OCI-LY1 (cell line): ENCODE measurements around the gene USP15.

Experiments used
- H2AFZ ChIP-seq: fragments of 200-600 bp; sonication (generic), shearing (Covaris generic); 2 replicates; pipeline ENCODE4 v1.6.0; 2014; ENCODE audit warnings: antibody characterized with exemption, mild to moderate bottlenecking, low read length
- H3F3A ChIP-seq: fragments of 200-600 bp; sonication (generic), shearing (Covaris generic); 2 replicates; pipeline ENCODE4 v1.6.0; 2014; ENCODE audit warnings: mild to moderate bottlenecking, antibody characterized with exemption, low read length, moderate library complexity; ENCODE audit not compliant: insufficient read depth
- H3K27ac ChIP-seq: fragments of 200-600 bp; sonication (generic); 2 replicates; pipeline ENCODE4 v1.5.1; 2014; ENCODE audit warnings: low read length, mixed run types, mild to moderate bottlenecking, low read depth; ENCODE audit not compliant: poor library complexity, severe bottlenecking
- H3K27me3 ChIP-seq: fragments of 200-600 bp; sonication (generic); 2 replicates; pipeline ENCODE4 v1.6.0; 2014; ENCODE audit warnings: antibody characterized with exemption, mild to moderate bottlenecking, low read length, moderate library complexity; ENCODE audit not compliant: insufficient read depth
- H3K36me3 ChIP-seq: fragments of 200-600 bp; sonication (generic); 2 replicates; pipeline ENCODE4 v1.6.1; 2014; ENCODE audit warnings: mild to moderate bottlenecking, antibody characterized with exemption, low read length, moderate library complexity, mixed read lengths; ENCODE audit not compliant: insufficient read depth
- H3K4me1 ChIP-seq: fragments of 200-600 bp; sonication (generic); 2 replicates; pipeline ENCODE4 v1.5.1; 2014; ENCODE audit warnings: mild to moderate bottlenecking, low read length, moderate library complexity; ENCODE audit not compliant: insufficient read depth, severe bottlenecking
- H3K4me2 ChIP-seq: fragments of 200-600 bp; sonication (generic), shearing (Covaris generic); 2 replicates; pipeline ENCODE4 v1.6.1; 2014; ENCODE audit warnings: low read length
- H3K4me3 ChIP-seq: fragments of 200-600 bp; sonication (generic); 2 replicates; pipeline ENCODE4 v1.5.1; 2014; ENCODE audit warnings: low read length, low read depth, mild to moderate bottlenecking, mixed read lengths; ENCODE audit not compliant: poor library complexity, severe bottlenecking
- H3K79me2 ChIP-seq: fragments of 200-600 bp; shearing (Covaris generic); 2 replicates; pipeline ENCODE4 v1.6.1; 2016; ENCODE audit warnings: mixed run types, low read length, mixed read lengths; ENCODE audit not compliant: insufficient read depth
- H3K9ac ChIP-seq: fragments of 200-600 bp; sonication (generic), shearing (Covaris generic); 2 replicates; pipeline ENCODE4 v1.6.1; 2014; ENCODE audit warnings: mild to moderate bottlenecking, low read length, mixed read lengths
- H3K9me2 ChIP-seq: fragments of 200-600 bp; sonication (generic), shearing (Covaris generic); 2 replicates; pipeline ENCODE4 v1.6.1; 2014; ENCODE audit warnings: low read depth, mild to moderate bottlenecking, low read length, mixed read lengths
- H3K9me3 ChIP-seq: fragments of 200-600 bp; shearing (Covaris generic); 2 replicates; pipeline ENCODE4 v1.6.1; 2014; ENCODE audit warnings: low read length, mixed read lengths
- H4K20me1 ChIP-seq: fragments of 200-600 bp; sonication (generic), shearing (Covaris generic); 2 replicates; pipeline ENCODE4 v1.6.0; 2016; ENCODE audit warnings: mild to moderate bottlenecking, low read length; ENCODE audit not compliant: insufficient read depth
- CTCF ChIP-seq: fragments of 200-600 bp; sonication (generic), shearing (Covaris generic); IDR thresholded peaks from 2 replicates; pipeline ENCODE4 v1.5.1; 2017; ENCODE audit warnings: mild to moderate bottlenecking, antibody characterized with exemption, low read length, moderate library complexity, mixed read lengths
- EZH2 ChIP-seq: fragments of 200-600 bp; sonication (generic), shearing (Covaris generic); IDR thresholded peaks from 2 replicates; pipeline ENCODE4 v1.8.0; 2017; ENCODE audit warnings: borderline replicate concordance, mixed run types, mild to moderate bottlenecking, antibody characterized with exemption, low read length, moderate library complexity, mixed read lengths

The USP15 gene

GRCh38 chr12:62270384-62270783, 10.2 kb downstream of the USP15 start:
- H3K27ac ChIP-seq = no peak overlapping the region
- no peaks in the 10 kb centered on the region for H3K9me3 ChIP-seq
- H3K36me3 ChIP-seq = no peaks in the 10 kb centered on the region
- TF ChIP-seq CTCF = no peak
- no peak for TF ChIP-seq EZH2
- H3K9ac ChIP-seq = no peak overlapping the region
- no peaks in the 10 kb centered on the region for H3F3A ChIP-seq
- H3K4me1 ChIP-seq = peaks cover 8% of the 10 kb centered on the region
- H3K4me2 ChIP-seq = no peak overlapping the region
- H2AFZ ChIP-seq = no peak overlapping the region
- H3K4me3 ChIP-seq = no peak overlapping the region
- no peaks in the 10 kb centered on the region for H3K27me3 ChIP-seq
- H3K9me2 ChIP-seq = no peaks in the 10 kb centered on the region
- H3K79me2 ChIP-seq = peaks cover 100% of the 10 kb centered on the region
- no peaks in the 10 kb centered on the region for H4K20me1 ChIP-seq

- no peaks in the 10 kb centered on the region for H3K9me2 ChIP-seq
- H3K4me1 ChIP-seq = peaks cover 8% of the 10 kb centered on the region
- no peak overlapping the region for H3K9ac ChIP-seq
- no peaks in the 10 kb centered on the region for H4K20me1 ChIP-seq
- no peaks in the 10 kb centered on the region for H3F3A ChIP-seq
- H3K4me2 ChIP-seq = no peak overlapping the region
- H2AFZ ChIP-seq = no peak overlapping the region
- peaks cover 100% of the 10 kb centered on the region for H3K79me2 ChIP-seq
- H3K27ac ChIP-seq = no peak overlapping the region
- TF ChIP-seq EZH2 (no peak), CTCF (no peak)
- H3K9me3 ChIP-seq = no peaks in the 10 kb centered on the region
- no peaks in the 10 kb centered on the region for H3K36me3 ChIP-seq
- no peak overlapping the region for H3K4me3 ChIP-seq
- no peaks in the 10 kb centered on the region for H3K27me3 ChIP-seq
Observed at GRCh38 chr12:62270872-62271271, 10.7 kb downstream of the USP15 start.

GRCh38 chr12:62272936-62273552, 12.8 kb downstream of the USP15 start:
- H3K9ac ChIP-seq = no peak overlapping the region

More at GRCh38 chr12:62272936-62273552, 12.8 kb downstream of the USP15 start:
- no peak for TF ChIP-seq EZH2
- TF ChIP-seq CTCF = no peak
- no peak overlapping the region for H3K4me3 ChIP-seq
- H3K9me3 ChIP-seq = no peaks in the 10 kb centered on the region
- no peaks in the 10 kb centered on the region for H3K27me3 ChIP-seq
- 0 out of 2 replicates have a peak, but pooled peaks cover 2% of the 10 kb centered on the region for H3F3A ChIP-seq
- H3K79me2 ChIP-seq = peaks cover 100% of the 10 kb centered on the region
- no peak overlapping the region for H2AFZ ChIP-seq
- H3K4me1 ChIP-seq = no peaks in the 10 kb centered on the region
- H3K4me2 ChIP-seq = no peak overlapping the region
- H3K9me2 ChIP-seq = no peaks in the 10 kb centered on the region
- no peak overlapping the region for H3K27ac ChIP-seq
- H3K36me3 ChIP-seq = no peaks in the 10 kb centered on the region; the same call in 1 of the 2 replicates
- no peaks in the 10 kb centered on the region for H4K20me1 ChIP-seq
